GM12892 (cell line): ENCODE measurements around the gene GAL3ST2.
"Not testable (repeated sequence)": the region's sequence is repeated elsewhere in the genome, so short reads cannot be mapped to it uniquely, and the experiment has no call there.

Experiments
- DNase-seq: peaks from one replicate; pipeline ENCODE4 v3.0.0; 2011; ENCODE audit not compliant: insufficient read length
- FAIRE-seq: peaks from 2 replicates; lab custom pipeline; 2011; peaks lifted over from hg19 to GRCh38; lab: Jason Lieb, UNC
- POLR2A ChIP-seq: IDR thresholded peaks from 2 replicates; pipeline ENCODE4 v1.6.1; 2011; ENCODE audit warnings: low read depth, low read length, control low read depth
- POLR2AphosphoS5 ChIP-seq: IDR thresholded peaks from 2 replicates; pipeline ENCODE4 v1.6.1; 2011; ENCODE audit warnings: low read depth, low read length, control low read depth
- TAF1 ChIP-seq: IDR thresholded peaks from 2 replicates; pipeline ENCODE4 v1.6.1; 2011; ENCODE audit warnings: low read depth, mild to moderate bottlenecking, control low read depth, low read length, borderline replicate concordance

The GAL3ST2 gene

DNA sequence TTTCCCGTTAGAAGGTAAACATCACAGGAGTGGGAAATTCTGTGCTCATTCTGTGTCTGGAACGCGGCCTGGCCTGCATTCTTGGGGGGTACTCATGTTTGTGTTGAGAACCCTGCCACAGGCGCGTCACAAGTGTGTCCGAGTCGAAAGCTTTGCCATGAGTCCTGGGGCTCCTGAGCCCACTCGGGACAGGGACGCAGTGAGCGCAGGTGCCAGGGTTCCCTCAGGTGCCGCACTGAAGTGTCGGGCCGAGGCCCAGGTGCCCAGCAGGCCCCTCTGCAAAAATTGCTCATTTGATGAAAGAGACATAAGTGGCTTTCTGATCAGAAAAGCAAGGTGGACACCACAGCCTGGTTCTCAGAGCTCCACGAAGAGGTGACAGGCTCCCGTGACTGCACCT is 37.4 kb upstream of the GAL3ST2 start:
- TF ChIP-seq POLR2A (no peak), TAF1 (no peak), POLR2AphosphoS5 (no peak)
- no peak for DNase-seq
- FAIRE-seq: no peak

DNA sequence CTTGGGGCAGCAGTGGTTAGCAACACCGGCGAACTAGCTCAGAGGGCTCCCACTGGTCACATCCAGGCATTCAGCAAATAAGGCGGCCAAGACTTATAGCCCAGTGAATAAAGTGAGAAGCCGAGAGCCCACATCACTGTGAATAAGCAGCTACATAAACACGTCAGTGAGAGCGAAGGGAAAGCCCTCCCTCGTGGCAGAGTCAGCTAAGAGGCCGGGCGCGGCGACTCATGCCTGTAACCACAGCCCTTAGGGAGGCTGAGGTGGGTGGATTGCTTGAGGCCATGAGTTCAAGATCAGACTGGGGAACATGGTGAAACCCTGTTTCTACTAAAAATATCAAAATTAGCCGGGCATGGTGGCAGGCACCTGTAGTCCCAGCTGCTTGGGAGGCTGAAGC is 37.0 kb upstream of the GAL3ST2 start:
- FAIRE-seq: peak; percentile 30

DNA sequence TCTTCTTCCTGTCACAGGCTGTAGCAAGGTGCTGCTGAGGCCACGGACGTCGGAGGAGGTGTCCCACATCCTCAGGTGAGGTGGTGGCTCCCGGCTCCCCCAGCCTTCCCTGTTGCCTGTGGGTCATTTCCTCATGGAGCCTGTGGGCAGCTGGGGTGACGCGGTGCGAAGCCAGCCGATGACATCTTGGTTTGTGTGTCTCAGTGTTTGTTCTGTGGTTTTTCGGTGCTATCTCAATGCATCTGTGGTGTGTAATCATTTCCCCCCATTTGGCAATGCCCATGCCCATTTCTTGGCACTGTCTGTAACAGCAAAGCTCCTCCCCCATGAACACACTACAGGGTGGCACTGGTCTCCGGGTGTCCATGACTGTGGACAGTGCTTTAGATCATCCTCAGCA is 35.6 kb upstream of the GAL3ST2 start:
- DNase-seq (no peak), FAIRE-seq (no peak)
- TF ChIP-seq POLR2AphosphoS5: no peak
- TF ChIP-seq TAF1: no peak
- no peak for TF ChIP-seq POLR2A

More for the DNA sequence above, 37.0 kb upstream of the GAL3ST2 start:
- DNase-seq: no peak
- no peak for TF ChIP-seq TAF1
- no peak for TF ChIP-seq POLR2AphosphoS5
- no peak for TF ChIP-seq POLR2A

GRCh38 chr2:241742320-241742939 is 34.2 kb upstream of the GAL3ST2 start:
- TF ChIP-seq POLR2A (no peak), TAF1 (no peak), POLR2AphosphoS5 (no peak)
- FAIRE-seq: no peak
- DNase-seq: no peak

DNA sequence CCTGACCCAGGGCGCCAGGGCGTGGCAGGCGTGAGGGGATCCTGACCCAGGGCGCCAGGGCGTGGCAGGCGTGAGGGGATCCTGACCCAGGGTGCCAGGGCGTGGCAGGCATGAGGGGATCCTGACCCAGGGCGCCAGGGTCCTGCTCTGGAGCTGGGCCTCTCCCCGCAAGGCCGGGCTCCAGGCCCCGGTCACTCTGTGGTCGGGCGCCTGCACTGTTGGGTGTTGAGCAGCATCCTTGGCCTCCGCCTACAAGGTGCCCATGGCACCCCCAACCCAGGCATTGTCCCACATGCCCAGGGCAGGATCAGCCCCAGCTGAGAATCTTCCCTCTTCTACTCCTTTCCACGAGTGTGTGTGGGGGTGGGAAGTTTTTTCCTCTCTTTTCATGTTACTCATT is 33.6 kb upstream of the GAL3ST2 start:
- FAIRE-seq: not testable (repeated sequence)

DNA sequence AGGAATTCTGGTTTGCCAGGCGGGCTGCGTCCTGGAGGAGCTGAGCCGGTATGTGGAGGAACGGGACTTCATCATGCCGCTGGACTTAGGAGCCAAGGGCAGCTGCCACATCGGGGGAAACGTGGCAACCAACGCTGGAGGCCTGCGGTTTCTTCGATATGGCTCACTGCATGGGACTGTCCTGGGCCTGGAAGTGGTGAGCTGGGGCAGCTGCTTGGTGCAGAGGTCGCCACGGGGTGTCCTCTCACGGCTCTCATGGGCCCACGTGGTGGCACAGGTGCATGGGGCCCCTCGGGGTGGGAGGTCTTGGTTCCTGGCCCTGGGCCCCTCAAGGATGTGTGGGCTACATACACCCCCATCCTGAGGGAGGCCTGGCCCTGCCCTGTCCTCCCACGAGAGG is 33.0 kb upstream of the GAL3ST2 start:
- DNase-seq (no peak), FAIRE-seq (no peak)
- TF ChIP-seq POLR2AphosphoS5 (no peak), TAF1 (no peak), POLR2A (no peak)

More for the DNA sequence above, 33.6 kb upstream of the GAL3ST2 start:
- not testable (repeated sequence) for DNase-seq

DNA sequence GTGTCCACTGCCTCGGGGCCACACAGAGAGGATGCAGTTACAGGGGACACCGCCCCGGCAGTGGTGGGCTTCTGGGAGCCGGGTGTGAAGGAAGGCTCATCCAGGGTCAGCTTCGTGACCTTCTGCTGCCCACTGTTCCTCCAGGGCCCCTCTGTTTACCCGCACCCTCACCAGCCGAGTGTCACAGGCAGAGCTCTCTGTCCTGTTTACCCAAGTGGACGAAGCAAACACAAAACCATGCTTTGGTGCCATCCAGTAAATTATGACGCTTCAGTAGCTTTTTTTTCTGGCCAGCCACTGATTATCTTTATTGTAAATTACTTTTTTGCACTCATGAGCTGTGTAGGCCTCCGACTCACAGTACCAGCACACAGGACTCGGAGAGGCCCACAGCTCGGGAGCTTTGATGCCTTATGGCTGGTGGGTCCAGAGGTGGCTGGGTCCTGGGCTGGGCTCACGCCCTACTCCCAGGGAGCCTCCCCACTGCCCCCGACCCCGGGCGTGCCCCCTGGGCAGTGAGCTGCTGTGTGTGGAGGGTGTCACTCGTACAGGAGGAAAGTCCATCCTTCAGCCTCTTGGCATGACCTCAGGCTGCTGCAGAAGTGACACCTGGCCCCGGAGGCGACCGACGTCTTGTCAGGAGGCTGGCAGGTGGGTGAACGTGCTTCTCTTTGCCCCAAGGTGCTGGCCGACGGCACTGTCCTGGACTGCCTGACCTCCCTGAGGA is 32.4 kb upstream of the GAL3ST2 start:
- FAIRE-seq (no peak), DNase-seq (no peak)
- no peak for TF ChIP-seq POLR2AphosphoS5
- TF ChIP-seq TAF1: no peak
- TF ChIP-seq POLR2A: no peak

GRCh38 chr2:241745276-241745675 is 31.3 kb upstream of the GAL3ST2 start:
- no peak for DNase-seq
- TF ChIP-seq POLR2AphosphoS5 (no peak), POLR2A (no peak), TAF1 (no peak)
- FAIRE-seq: no peak

GRCh38 chr2:241746084-241746483 is 30.5 kb upstream of the GAL3ST2 start:
- TF ChIP-seq TAF1: no peak
- TF ChIP-seq POLR2AphosphoS5: no peak
- TF ChIP-seq POLR2A: no peak
- FAIRE-seq (no peak), DNase-seq (no peak)

GRCh38 chr2:241748468-241749256 is 28.0 kb upstream of the GAL3ST2 start:
- TF ChIP-seq POLR2A: no peak
- FAIRE-seq: no peak

GRCh38 chr2:241750076-241750840 is 26.4 kb upstream of the GAL3ST2 start:
- TF ChIP-seq TAF1 (no peak), POLR2AphosphoS5 (no peak), POLR2A (no peak)
- DNase-seq: no peak
- no peak for FAIRE-seq

More at GRCh38 chr2:241748468-241749256, 28.0 kb upstream of the GAL3ST2 start:
- no peak for DNase-seq
